HepG2 (cell line): ENCODE data around the gene ASB16. TPM values are rescaled to one million over a fixed set of nuclear protein-coding genes. Genes with fewer than 3 reads are reported as not detected.

Experiments used
- CC2D1A ChIP-seq: sonication (generic); formaldehyde crosslinking; IDR thresholded peaks from 2 replicates; pipeline ENCODE4 v1.8.1; 2023; ENCODE audit warnings: mild to moderate bottlenecking, missing genetic modification reagents
- CREB3 ChIP-seq: sonication (generic); formaldehyde crosslinking; IDR thresholded peaks from 2 replicates; pipeline ENCODE4 v1.5.0; 2020; ENCODE audit warnings: missing genetic modification reagents
- DDIT3 ChIP-seq: sonication (generic); formaldehyde crosslinking; IDR thresholded peaks from 2 replicates; pipeline ENCODE4 v1.4.0; 2020; ENCODE audit warnings: mild to moderate bottlenecking, missing genetic modification reagents
- HOXA5 ChIP-seq: sonication (generic); formaldehyde crosslinking; IDR thresholded peaks from 2 replicates; pipeline ENCODE4 v1.4.0; 2020; ENCODE audit warnings: missing genetic modification reagents
- IRF9 ChIP-seq: sonication (generic); formaldehyde crosslinking; IDR thresholded peaks from 2 replicates; pipeline ENCODE4 v1.8.0; 2022; ENCODE audit warnings: missing genetic modification reagents, mild to moderate bottlenecking, borderline replicate concordance
- JDP2 ChIP-seq: sonication (generic); formaldehyde crosslinking; IDR thresholded peaks from 2 replicates; pipeline ENCODE4 v1.8.1; 2022; ENCODE audit warnings: missing genetic modification reagents, borderline replicate concordance
- KAT8 ChIP-seq: IDR thresholded peaks from 2 replicates; pipeline ENCODE4 v1.6.1; 2016; ENCODE audit warnings: missing genetic modification reagents, missing compliant biosample characterization
- LCORL ChIP-seq, 2 experiments: fragments of 450-650 bp in 1 of 2; sonication (generic) in 1 of 2; formaldehyde crosslinking in 1 of 2; IDR thresholded peaks; 2 replicates each; pipeline versions ENCODE4 v1.5.0 to v1.6.1; 2017 to 2020; ENCODE audit warnings: antibody characterized with exemption in 1 of 2, missing genetic modification reagents in 1 of 2
- MLLT10 ChIP-seq: sonication (generic); formaldehyde crosslinking; IDR thresholded peaks from 2 replicates; pipeline ENCODE4 v1.4.0; 2020; ENCODE audit warnings: missing genetic modification reagents
- MNT ChIP-seq: fragments of 450-650 bp; IDR thresholded peaks from 2 replicates; pipeline ENCODE4 v1.6.1; 2016
- MXD1 ChIP-seq: sonication (generic); formaldehyde crosslinking; IDR thresholded peaks from 2 replicates; pipeline ENCODE4 v1.4.0; 2020; ENCODE audit warnings: mild to moderate bottlenecking, missing genetic modification reagents
- NFRKB ChIP-seq: fragments of 450-650 bp; IDR thresholded peaks from 2 replicates; pipeline ENCODE4 v1.6.1; 2017
- REXO4 ChIP-seq: sonication (generic); formaldehyde crosslinking; IDR thresholded peaks from 2 replicates; pipeline ENCODE4 v1.8.0; 2022; ENCODE audit warnings: missing genetic modification reagents, mild to moderate bottlenecking, borderline replicate concordance
- SIN3B ChIP-seq: fragments of 150-350 bp; IDR thresholded peaks from 2 replicates; pipeline ENCODE4 v1.6.1; 2014; ENCODE audit warnings: low read length
- SMC3 ChIP-seq: IDR thresholded peaks from 2 replicates; pipeline ENCODE4 v1.6.1; 2011; ENCODE audit warnings: low read length, improper control_type of control experiment
- SNAPC2 ChIP-seq: sonication (generic); formaldehyde crosslinking; IDR thresholded peaks from 2 replicates; pipeline ENCODE4 v1.8.1; 2022; ENCODE audit warnings: mild to moderate bottlenecking, missing genetic modification reagents
- TSC22D2 ChIP-seq: sonication (generic); formaldehyde crosslinking; IDR thresholded peaks from 2 replicates; pipeline ENCODE4 v1.5.1; 2020; ENCODE audit warnings: missing genetic modification reagents, mild to moderate bottlenecking, borderline replicate concordance
- ZBTB38 ChIP-seq: sonication (generic); formaldehyde crosslinking; IDR thresholded peaks from 2 replicates; pipeline ENCODE4 v1.5.1; 2020; ENCODE audit warnings: mild to moderate bottlenecking, missing genetic modification reagents
- ZNF414 ChIP-seq: sonication (generic); formaldehyde crosslinking; IDR thresholded peaks from 2 replicates; pipeline ENCODE4 v1.5.0; 2020; ENCODE audit warnings: missing genetic modification reagents
- ZNF513 ChIP-seq: sonication (generic); formaldehyde crosslinking; conservative IDR thresholded peaks from 2 replicates; pipeline ENCODE4 v1.5.0; 2020; ENCODE audit warnings: missing genetic modification reagents
- ZNF776 ChIP-seq: sonication (generic); formaldehyde crosslinking; IDR thresholded peaks from 2 replicates; pipeline ENCODE4 v1.4.0; 2020; ENCODE audit warnings: mild to moderate bottlenecking, missing genetic modification reagents
- ZSCAN21 ChIP-seq: sonication (generic); formaldehyde crosslinking; IDR thresholded peaks from 2 replicates; pipeline ENCODE4 v1.8.0; 2022; ENCODE audit warnings: mild to moderate bottlenecking, missing genetic modification reagents, moderate library complexity, borderline replicate concordance
- polyA plus RNA-seq, 8 experiments: library from polyadenylated mRNA; depleted of rRNA in 3 of 8; stranded (reverse) in 7 of 8; unstranded in 1 of 8; fragments of >200 nt; fragmentation: Illumina TruSeq in 4 of 8; extraction: Trizol in 4 of 8; gene quantifications; 2 replicates each; pipeline versions ENCODE4 v1.2.1 to v1.2.3, GENCODE V29; 2011 to 2016; ENCODE audit warnings: low read depth in 4 of 8, missing spikeins in 1 of 8, mixed read lengths in 1 of 8; ENCODE audit not compliant: insufficient read depth in 1 of 8
- total RNA-seq, 5 experiments: library from RNA; depleted of rRNA; stranded (reverse); fragments of >200 nt; fragmentation: Illumina TruSeq; extraction: Trizol; gene quantifications; 2 replicates each; pipeline ENCODE4 v1.2.3, GENCODE V29; 2016; ENCODE audit warnings: low read depth in 1 of 5

The ASB16 gene
- total and polyA plus RNA-seq, 2 of the 13 experiments (the other 11 are each of a cell fraction or from before 2014, with no cell fraction given): 0.07 TPM; not detected in 1

- TF ChIP-seq ZNF513 (CRISPR knock-in tag) (no peak), DDIT3 (no peak), HOXA5 (CRISPR knock-in tag) (no peak), CREB3 (CRISPR knock-in tag) (no peak), CC2D1A (CRISPR knock-in tag) (0 out of 2 replicates have a peak, but pooled peaks have one; percentile 58), ZNF414 (0 out of 2 replicates have a peak, but pooled peaks have one; percentile 69), ZNF776 (CRISPR knock-in tag) (no peak), TSC22D2 (CRISPR knock-in tag) (no peak), IRF9 (CRISPR knock-in tag) (peak; percentile 55; the same call in 1 of the 2 replicates), LCORL (IDR thresholded peaks at IDR 0.05) (no peak), LCORL (CRISPR knock-in tag; IDR thresholded peaks at IDR 0.05) (peak; percentile 82), KAT8 (CRISPR knock-in tag) (peak; percentile 74), NFRKB (no peak), ZBTB38 (peak; percentile 67), SIN3B (no peak), SMC3 (no peak), MLLT10 (CRISPR knock-in tag) (no peak), REXO4 (CRISPR knock-in tag) (no peak), MNT (peak; percentile 47; the same call in 1 of the 2 replicates), JDP2 (no peak), ZSCAN21 (CRISPR knock-in tag) (peak; percentile 37; the same call in 1 of the 2 replicates), MXD1 (CRISPR knock-in tag) (no peak), SNAPC2 (CRISPR knock-in tag) (no peak)
Measured at GRCh38 chr17:44218344-44219107, 48.0 kb downstream of the ASB16 start (continued).
